ENCODE results near the gene COL4A1.

DNA sequence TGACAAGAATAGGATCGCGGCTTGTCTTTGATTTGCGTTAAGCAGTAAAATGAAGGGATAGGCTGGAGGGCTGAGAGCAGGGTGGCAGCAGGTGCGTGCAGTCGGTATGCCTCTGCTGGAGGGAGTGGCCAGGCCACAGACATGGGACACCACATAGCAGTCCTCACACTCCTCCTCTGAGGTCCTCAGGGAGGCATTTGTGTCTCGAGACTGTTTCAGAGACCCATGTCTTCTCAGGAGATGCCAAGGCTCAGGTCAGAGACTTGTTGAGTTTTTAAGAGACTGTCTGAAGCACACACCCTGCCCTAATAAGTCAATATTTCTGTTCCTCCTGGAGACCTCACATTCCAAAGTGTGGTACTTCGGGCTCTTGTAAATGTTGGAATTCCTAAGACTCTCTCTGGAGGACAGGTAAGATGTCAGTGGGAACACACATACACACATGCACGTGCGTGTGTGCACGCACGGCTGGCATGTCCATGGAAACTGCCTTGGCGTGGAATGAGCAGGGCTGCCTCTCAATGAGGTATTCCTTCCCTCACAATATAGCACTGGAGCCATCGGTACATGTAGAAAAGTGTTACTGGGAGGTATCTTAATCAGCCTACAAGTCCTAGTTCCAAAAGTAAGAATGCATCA lies 46.5 kb upstream of the COL4A1 start:
- TF ChIP-seq POLR2A (IDR thresholded peaks at IDR 0.05; ENCODE audit: low read length) (no peak), GATA1 (IDR thresholded peaks at IDR 0.05; ENCODE audit: low read depth, low read length) (no peak)
